CD4-positive, CD25-positive, alpha-beta regulatory T cell (primary cell): Measurements from ENCODE around the gene CEP192. TPM values are rescaled to one million over a fixed set of nuclear protein-coding genes. Genes with fewer than 3 reads are reported as not detected.

Experiments
- ATAC-seq, 2 donors: fragments of 150-1000 bp; cut with Tn5 transposase; one replicate each; pipeline ENCODE4 v1.10.0; 2021; ENCODE audit warnings: low read depth in 2 of 2, moderate number of reproducible peaks in 2 of 2, moderate library complexity in 1 of 2
- DNase-seq, 3 donors: peaks; one replicate each; pipeline versions ENCODE4 v3.0.0 to v3.0.0-alpha.2; 2012 to 2022; ENCODE audit warnings: mixed read lengths in 1 of 3
- H3K27ac ChIP-seq: one replicate; pipeline ENCODE4 v1.7.0; 2013; ENCODE audit warnings: mild to moderate bottlenecking, low read length; ENCODE audit not compliant: insufficient read depth, poor library complexity, severe bottlenecking
- H3K27me3 ChIP-seq: one replicate; pipeline ENCODE4 v1.7.0; 2013; ENCODE audit warnings: low read length; ENCODE audit not compliant: control insufficient read depth, insufficient read depth
- H3K36me3 ChIP-seq: one replicate; pipeline ENCODE4 v1.7.0; 2013; ENCODE audit warnings: mild to moderate bottlenecking, low read length, moderate library complexity; ENCODE audit not compliant: control insufficient read depth, insufficient read depth
- H3K4me1 ChIP-seq: 2 replicates; pipeline ENCODE4 v1.7.0; 2013; ENCODE audit warnings: mild to moderate bottlenecking, low read length; ENCODE audit not compliant: insufficient read depth, control insufficient read depth, poor library complexity, severe bottlenecking
- H3K4me3 ChIP-seq: one replicate; pipeline ENCODE4 v1.7.0; 2013; ENCODE audit warnings: low read depth, mild to moderate bottlenecking, low read length, moderate library complexity
- H3K9me3 ChIP-seq, 2 experiments: 1 replicate in 1 of 2; 2 replicates in 1 of 2; pipeline ENCODE4 v1.7.0; 2013; ENCODE audit warnings: low read length in 2 of 2, mild to moderate bottlenecking in 1 of 2, moderate library complexity in 1 of 2; ENCODE audit not compliant: control insufficient read depth in 2 of 2
- H3K27ac Mint-ChIP-seq, 3 donors: one replicate each; pipeline ENCODE4 v1.8.0; 2020 to 2022; ENCODE audit warnings: mild to moderate bottlenecking in 3 of 3, mixed read lengths in 3 of 3, moderate library complexity in 2 of 3
- H3K27me3 Mint-ChIP-seq: one replicate; pipeline ENCODE4 v1.8.0; 2022; ENCODE audit warnings: mild to moderate bottlenecking, mixed read lengths
- H3K36me3 Mint-ChIP-seq: one replicate; pipeline ENCODE4 v1.8.0; 2020; ENCODE audit warnings: mixed read lengths
- H3K4me1 Mint-ChIP-seq, 4 donors: one replicate each; pipeline ENCODE4 v1.8.0; 2020 to 2022; ENCODE audit warnings: mixed read lengths in 4 of 4, mild to moderate bottlenecking in 1 of 4
- H3K4me3 Mint-ChIP-seq, 4 donors: one replicate each; pipeline ENCODE4 v1.8.0; 2020 to 2022; ENCODE audit warnings: mild to moderate bottlenecking in 4 of 4, mixed read lengths in 4 of 4, moderate library complexity in 3 of 4
- H3K9me3 Mint-ChIP-seq, 7 donors: one replicate each; pipeline ENCODE4 v1.8.0; 2020 to 2022; ENCODE audit warnings: mixed read lengths in 7 of 7, mild to moderate bottlenecking in 3 of 7, moderate library complexity in 2 of 7
- polyA plus RNA-seq, 4 donors: library from polyadenylated mRNA; unstranded; fragments of 300-500 nt; fragmentation: Illumina TruSeq; gene quantifications; one replicate each; pipeline ENCODE4 v1.2.3, GENCODE V29; 2021
- total RNA-seq: library from RNA; stranded (reverse); gene quantifications from one replicate; pipeline ENCODE4 v1.2.3, GENCODE V29; 2022

The CEP192 gene
- total and polyA plus RNA-seq, 5 donors from 2014 or later: 5.3 to 38.6 (median 7.2) TPM

- no peak for DNase-seq
- Mint-ChIP-seq H3K4me1 (peaks cover 0 to 15% (median 9%) of the 10 kb centered on the region in 4 donors), H3K27ac (peak overlapping the region; percentile 27 to 89 (median 66)), H3K4me3 (no peak overlapping the region), H3K9me3 (no peaks in the 10 kb centered on the region), H3K36me3 (peaks cover 22% of the 10 kb centered on the region), H3K27me3 (no peaks in the 10 kb centered on the region)
- H3K27me3 ChIP-seq: no peaks in the 10 kb centered on the region
- H3K4me3 ChIP-seq: no peak overlapping the region
- ATAC-seq: no peak
- peaks cover 74% of the 10 kb centered on the region for H3K36me3 ChIP-seq
- no peak overlapping the region for H3K27ac ChIP-seq
- no peaks in the 10 kb centered on the region for H3K9me3 ChIP-seq
- no peaks in the 10 kb centered on the region for H3K4me1 ChIP-seq
Measured at GRCh38 chr18:13006531-13007247, 15.5 kb downstream of the CEP192 start.

GRCh38 chr18:13007248-13007560, 16.0 kb downstream of the CEP192 start:
- Histone ChIP-seq H3K9me3 (no peaks in the 10 kb centered on the region), H3K27ac (no peak overlapping the region), H3K4me1 (no peaks in the 10 kb centered on the region), H3K27me3 (no peaks in the 10 kb centered on the region), H3K36me3 (peaks cover 76% of the 10 kb centered on the region), H3K4me3 (no peak overlapping the region)
- DNase-seq (no peak), ATAC-seq (no peak)
- no peaks in the 10 kb centered on the region for H3K27me3 Mint-ChIP-seq
- peaks cover 25% of the 10 kb centered on the region for H3K36me3 Mint-ChIP-seq
- H3K4me1 Mint-ChIP-seq: peaks cover under 1 to 15% (median 10%) of the 10 kb centered on the region in 4 donors
- no peak overlapping the region for H3K4me3 Mint-ChIP-seq
- peak overlapping the region in 2 of 3 donors; percentile 27 to 89 for H3K27ac Mint-ChIP-seq
- no peaks in the 10 kb centered on the region for H3K9me3 Mint-ChIP-seq

GRCh38 chr18:13011719-13012118, 20.6 kb downstream of the CEP192 start:
- Histone ChIP-seq H3K36me3 (peaks cover 87% of the 10 kb centered on the region), H3K4me3 (no peak overlapping the region), H3K4me1 (no peaks in the 10 kb centered on the region), H3K27me3 (no peaks in the 10 kb centered on the region), H3K9me3 (no peaks in the 10 kb centered on the region), H3K27ac (no peak overlapping the region)
- Mint-ChIP-seq H3K4me3 (no peak overlapping the region), H3K27me3 (no peaks in the 10 kb centered on the region), H3K4me1 (peaks cover 6 to 14% (median 8%) of the 10 kb centered on the region in 4 donors), H3K36me3 (peaks cover 56% of the 10 kb centered on the region), H3K9me3 (peaks cover 0 to 1% (median 0%) of the 10 kb centered on the region in 7 donors), H3K27ac (peak overlapping the region in 1 of 3 donors; percentile 79)
- no peak for ATAC-seq
- no peak for DNase-seq

- Histone ChIP-seq H3K9me3 (no peaks in the 10 kb centered on the region), H3K27me3 (no peaks in the 10 kb centered on the region), H3K4me1 (peaks cover 5% of the 10 kb centered on the region), H3K36me3 (peaks cover 83% of the 10 kb centered on the region), H3K27ac (no peak overlapping the region), H3K4me3 (no peak overlapping the region)
- peaks cover 0 to 1% (median 0%) of the 10 kb centered on the region in 7 donors for H3K9me3 Mint-ChIP-seq
- DNase-seq: no peak
- H3K36me3 Mint-ChIP-seq: peaks cover 61% of the 10 kb centered on the region
- no peak overlapping the region for H3K27ac Mint-ChIP-seq
- ATAC-seq: no peak
- no peaks in the 10 kb centered on the region for H3K27me3 Mint-ChIP-seq
- H3K4me3 Mint-ChIP-seq: no peak overlapping the region
- H3K4me1 Mint-ChIP-seq: peaks cover 10 to 31% (median 18%) of the 10 kb centered on the region in 4 donors
Measured at GRCh38 chr18:13014232-13014631, 23.1 kb downstream of the CEP192 start.

- Histone ChIP-seq H3K4me1 (peaks cover 5% of the 10 kb centered on the region), H3K36me3 (peaks cover 78% of the 10 kb centered on the region), H3K9me3 (no peaks in the 10 kb centered on the region), H3K27me3 (no peaks in the 10 kb centered on the region), H3K27ac (no peak overlapping the region), H3K4me3 (no peak overlapping the region)
- DNase-seq (no peak), ATAC-seq (no peak)
- Mint-ChIP-seq H3K9me3 (peaks cover 0 to 1% (median 0%) of the 10 kb centered on the region in 7 donors), H3K4me3 (no peak overlapping the region), H3K4me1 (peaks cover 12 to 34% (median 21%) of the 10 kb centered on the region in 4 donors), H3K27ac (peak overlapping the region in 1 of 3 donors; percentile 16), H3K36me3 (peaks cover 60% of the 10 kb centered on the region), H3K27me3 (no peaks in the 10 kb centered on the region)
Measured at GRCh38 chr18:13014818-13015217, 23.7 kb downstream of the CEP192 start.

GRCh38 chr18:13017247-13017875, 26.2 kb downstream of the CEP192 start:
- H3K27ac ChIP-seq: no peak overlapping the region
- H3K27ac Mint-ChIP-seq: peak overlapping the region in 2 of 3 donors; percentile 38 to 78
- H3K9me3 Mint-ChIP-seq: peaks cover 0 to 1% (median 0%) of the 10 kb centered on the region in 7 donors
- H3K36me3 ChIP-seq: peaks cover 67% of the 10 kb centered on the region
- no peaks in the 10 kb centered on the region for H3K9me3 ChIP-seq
- ATAC-seq (no peak), DNase-seq (no peak)
- H3K36me3 Mint-ChIP-seq: peaks cover 76% of the 10 kb centered on the region
- H3K27me3 Mint-ChIP-seq: no peaks in the 10 kb centered on the region
- peaks cover 5% of the 10 kb centered on the region for H3K4me1 ChIP-seq
- no peak overlapping the region for H3K4me3 Mint-ChIP-seq
- H3K4me3 ChIP-seq: no peak overlapping the region
- no peaks in the 10 kb centered on the region for H3K27me3 ChIP-seq
- peaks cover 27 to 53% (median 44%) of the 10 kb centered on the region in 4 donors for H3K4me1 Mint-ChIP-seq

GRCh38 chr18:13018374-13018773, 27.2 kb downstream of the CEP192 start:
- DNase-seq (no peak), ATAC-seq (no peak)
- peaks cover 65% of the 10 kb centered on the region for H3K36me3 ChIP-seq
- peak overlapping the region; percentile 7 for H3K27ac ChIP-seq
- H3K4me3 ChIP-seq: peak overlapping the region; percentile 45
- no peaks in the 10 kb centered on the region for H3K27me3 ChIP-seq
- peaks cover 78% of the 10 kb centered on the region for H3K36me3 Mint-ChIP-seq
- peak overlapping the region in 2 of 4 donors; percentile 44 to 57 for H3K4me3 Mint-ChIP-seq
- H3K27ac Mint-ChIP-seq: peak overlapping the region; percentile 68 to 91 (median 78)
- peaks cover 5% of the 10 kb centered on the region for H3K4me1 ChIP-seq
- H3K9me3 Mint-ChIP-seq: peaks cover 0 to 3% (median 1%) of the 10 kb centered on the region in 7 donors
- no peaks in the 10 kb centered on the region for H3K27me3 Mint-ChIP-seq
- no peaks in the 10 kb centered on the region for H3K9me3 ChIP-seq
- H3K4me1 Mint-ChIP-seq: peaks cover 31 to 60% (median 45%) of the 10 kb centered on the region in 4 donors
